Mesothelial cell of epicardium (in vitro differentiated cells): ENCODE measurements around the gene CDKN1C. TPM values are rescaled to one million over a fixed set of nuclear protein-coding genes. Genes with fewer than 3 reads are reported as not detected.

Experiments
- DNase-seq, 2 experiments: peaks; one replicate each; pipeline ENCODE4 v3.0.0; 2021; ENCODE audit warnings: low spot score in 2 of 2; ENCODE audit not compliant: unreplicated experiment in 2 of 2
- H3K27ac Mint-ChIP-seq: 2 replicates; pipeline ENCODE4 v1.8.0; 2021; ENCODE audit warnings: mixed read lengths
- H3K27me3 Mint-ChIP-seq: 2 replicates; pipeline ENCODE4 v1.8.0; 2021; ENCODE audit warnings: low read depth, mixed read lengths
- H3K36me3 Mint-ChIP-seq: 2 replicates; pipeline ENCODE4 v1.8.0; 2021; ENCODE audit warnings: mixed read lengths
- H3K4me1 Mint-ChIP-seq: 2 replicates; pipeline ENCODE4 v1.8.0; 2021; ENCODE audit warnings: mixed read lengths
- H3K4me3 Mint-ChIP-seq: 2 replicates; pipeline ENCODE4 v1.8.0; 2021; ENCODE audit warnings: mild to moderate bottlenecking, moderate library complexity, mixed read lengths
- H3K9me3 Mint-ChIP-seq: 2 replicates; pipeline ENCODE4 v1.8.0; 2021; ENCODE audit warnings: mixed read lengths
- total RNA-seq: library from RNA; stranded (reverse); gene quantifications from 3 replicates; pipeline ENCODE4 v1.2.1, GENCODE V29; 2021
- TF ChIP-seq, protein P1 (sequence below): fragments of 200-600 bp; sonication (generic); IDR thresholded peaks from one replicate; pipeline ENCODE4 v1.5.0; 2021; ENCODE audit warnings: antibody characterized with exemption; ENCODE audit not compliant: unreplicated experiment

CDKN1C gene
- total RNA-seq, 1 donor from 2014 or later, result 146 TPM

DNA sequence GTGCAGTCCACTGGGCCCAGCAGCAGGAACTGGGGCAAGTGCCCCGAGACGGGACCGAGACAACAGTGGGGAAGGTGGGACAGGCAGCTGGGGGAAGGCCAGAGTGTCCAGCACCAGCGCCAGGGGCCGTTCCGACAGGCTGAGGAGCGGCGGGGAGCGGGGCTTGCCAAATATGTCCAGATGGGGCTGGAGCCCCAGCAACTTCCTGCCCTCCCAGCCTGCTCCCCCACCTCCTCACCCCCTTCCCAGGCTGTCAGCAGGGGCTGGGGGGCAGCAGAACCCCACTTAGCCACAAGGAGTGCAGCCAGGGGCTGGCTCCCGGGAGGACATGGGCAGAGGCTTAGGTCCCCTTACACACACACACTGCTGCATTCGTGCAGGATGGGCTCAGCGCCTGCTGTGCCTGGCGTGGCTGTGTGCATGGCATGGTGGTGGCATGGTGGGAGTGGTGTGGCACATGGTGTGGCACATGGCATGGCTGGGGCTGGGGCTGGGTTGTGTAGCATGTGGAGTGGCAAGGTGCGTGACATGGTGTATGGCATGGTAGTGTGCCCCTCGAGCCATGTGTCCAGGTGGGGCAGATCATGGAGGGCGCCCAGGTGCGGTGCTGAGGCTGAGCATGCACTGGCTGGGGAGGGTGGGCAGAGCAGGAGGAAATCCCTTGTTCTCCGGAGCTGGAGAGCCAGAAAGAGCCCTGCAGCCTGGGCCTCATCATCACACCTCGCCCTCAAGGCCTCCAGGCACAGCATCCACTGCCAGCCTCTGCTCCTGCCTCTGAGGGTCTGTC, 51.7 kb downstream of the CDKN1C start:
- peaks cover 8% of the 10 kb centered on the region for H3K9me3 Mint-ChIP-seq
- no peak overlapping the region for H3K4me3 Mint-ChIP-seq
- TF ChIP-seq, protein P1, sequence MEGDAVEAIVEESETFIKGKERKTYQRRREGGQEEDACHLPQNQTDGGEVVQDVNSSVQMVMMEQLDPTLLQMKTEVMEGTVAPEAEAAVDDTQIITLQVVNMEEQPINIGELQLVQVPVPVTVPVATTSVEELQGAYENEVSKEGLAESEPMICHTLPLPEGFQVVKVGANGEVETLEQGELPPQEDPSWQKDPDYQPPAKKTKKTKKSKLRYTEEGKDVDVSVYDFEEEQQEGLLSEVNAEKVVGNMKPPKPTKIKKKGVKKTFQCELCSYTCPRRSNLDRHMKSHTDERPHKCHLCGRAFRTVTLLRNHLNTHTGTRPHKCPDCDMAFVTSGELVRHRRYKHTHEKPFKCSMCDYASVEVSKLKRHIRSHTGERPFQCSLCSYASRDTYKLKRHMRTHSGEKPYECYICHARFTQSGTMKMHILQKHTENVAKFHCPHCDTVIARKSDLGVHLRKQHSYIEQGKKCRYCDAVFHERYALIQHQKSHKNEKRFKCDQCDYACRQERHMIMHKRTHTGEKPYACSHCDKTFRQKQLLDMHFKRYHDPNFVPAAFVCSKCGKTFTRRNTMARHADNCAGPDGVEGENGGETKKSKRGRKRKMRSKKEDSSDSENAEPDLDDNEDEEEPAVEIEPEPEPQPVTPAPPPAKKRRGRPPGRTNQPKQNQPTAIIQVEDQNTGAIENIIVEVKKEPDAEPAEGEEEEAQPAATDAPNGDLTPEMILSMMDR, result no peak
- H3K27ac Mint-ChIP-seq, result no peak overlapping the region
- no peaks in the 10 kb centered on the region for H3K27me3 Mint-ChIP-seq
- H3K36me3 Mint-ChIP-seq, result peaks cover 7% of the 10 kb centered on the region
- no peak for DNase-seq
- H3K4me1 Mint-ChIP-seq, result peaks cover 39% of the 10 kb centered on the region

Other genes starting within 250 kb of the CDKN1C start
- gene KCNQ1OT1, start 185.8 kb downstream of the CDKN1C start, total RNA-seq, result 30.5 to 35.1 TPM (median 31.9 TPM) in 3 replicates
- gene PHLDA2, start 43.6 kb upstream of the CDKN1C start, total RNA-seq, result 1.3 to 1.9 TPM (median 1.5 TPM) in 3 replicates
- gene NAP1L4, start 106.6 kb upstream of the CDKN1C start, total RNA-seq, result 155 to 171 TPM (median 163 TPM) in 3 replicates
- gene CARS1, start 171.6 kb upstream of the CDKN1C start, total RNA-seq, result 32.7 to 33.4 TPM (median 32.9 TPM) in 3 replicates